Measurements from ENCODE around the gene C1QL4.
A peak's percentile ranks its signal among the peaks of the same experiment; 100 is the strongest.
"Not testable (repeated sequence)": the region's sequence is repeated elsewhere in the genome, so short reads cannot be mapped to it uniquely, and the experiment has no call there.

The C1QL4 gene

DNA sequence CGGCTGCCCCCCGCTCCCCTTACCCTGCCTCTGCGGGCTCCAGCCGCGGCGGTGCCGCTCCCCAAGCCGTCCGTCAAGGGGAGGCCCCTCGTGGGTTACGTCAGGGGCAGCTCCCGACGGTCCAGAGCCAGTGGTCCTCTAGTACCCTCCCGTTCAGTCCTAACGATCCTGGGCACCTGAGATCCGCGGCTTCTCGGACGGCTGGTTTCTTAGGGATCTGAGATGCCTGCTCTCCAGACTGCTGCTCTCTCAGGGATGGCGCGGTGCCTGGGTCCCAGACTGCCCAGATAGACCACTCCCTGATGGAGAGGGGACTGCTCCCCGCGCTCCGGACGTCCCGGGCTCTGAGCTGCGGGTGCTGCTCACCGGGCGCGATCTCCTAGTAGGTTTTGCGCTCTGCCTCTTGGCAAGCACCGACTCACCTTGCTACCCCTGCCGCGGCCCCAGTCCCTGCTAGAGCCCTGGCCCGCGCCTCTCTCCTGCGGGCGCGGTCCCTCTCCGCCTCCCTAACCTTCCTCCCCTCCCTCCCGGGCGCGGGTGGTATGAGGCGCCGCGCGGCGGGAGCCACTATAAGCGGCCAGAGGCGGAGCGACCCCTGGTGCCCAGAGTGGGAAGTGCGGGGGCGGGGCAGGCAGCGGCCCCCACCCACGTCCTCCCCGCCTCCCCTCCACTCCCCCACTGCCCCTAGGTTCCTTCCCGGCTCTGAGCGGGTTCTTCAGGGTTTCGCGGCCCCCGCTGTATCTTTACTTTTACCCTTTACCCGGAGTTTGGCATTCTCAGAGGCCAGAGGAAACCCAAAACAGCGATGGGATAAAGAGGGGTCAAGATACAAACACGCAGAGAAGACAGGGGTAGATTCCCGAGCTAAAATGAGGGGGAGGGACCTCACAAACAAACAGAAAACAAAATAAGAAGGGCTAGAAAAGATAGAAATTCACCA is at the start of gene C1QL4:
TSS of gene C1QL4 (minus strand) at position 544 of the 940 bp plus-strand sequence. CDS start 711 bp downstream, outside the sequence.
- H3K9me3 ChIP-seq, result no peaks in the 10 kb centered on the region
- H3K4me3 ChIP-seq, result peak within 1 kb of the TSS; percentile 68
- H3K4me1 ChIP-seq, result peaks cover 8% of the 10 kb centered on the region; the same call in 1 of the 2 replicates
- peak; percentile 75 to 96 for DNase-seq (ENCODE audit: low spot score in 2 of 2)
- H3K36me3 ChIP-seq (replicated peaks), result peaks cover 5% of the 10 kb centered on the region
- in situ Hi-C loops (cut with MboI; ENCODE audit: low sequenced_read_pairs), result no loop called here
- no peaks in the 10 kb centered on the region for H3K27me3 ChIP-seq (ENCODE audit: low read depth)

DNA sequence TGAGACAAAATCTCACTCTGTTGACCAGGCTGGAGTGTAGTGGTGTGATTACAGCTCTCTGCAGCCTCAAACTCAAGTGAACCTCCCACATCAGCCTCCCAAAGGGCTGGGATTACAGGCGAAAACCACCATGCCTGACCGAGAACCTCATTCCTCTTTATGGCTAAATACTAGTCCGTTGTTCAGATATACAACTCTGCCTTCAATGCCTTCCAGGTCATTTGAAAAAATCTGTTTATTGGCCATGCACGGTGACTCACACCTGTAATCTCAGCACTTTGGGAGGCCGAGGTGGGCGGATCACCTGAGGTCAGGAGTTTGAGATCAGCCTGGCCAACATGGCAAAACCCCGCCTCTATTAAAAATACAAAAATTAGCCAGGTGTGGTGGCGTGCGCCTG is 43.2 kb upstream of the C1QL4 start:
- DNase-seq (ENCODE audit: low spot score in 2 of 2); H3K36me3 ChIP-seq (replicated peaks); H3K27me3 ChIP-seq (ENCODE audit: low read depth); H3K4me1 ChIP-seq; H3K4me3 ChIP-seq; H3K9me3 ChIP-seq; in situ Hi-C loops (cut with MboI; ENCODE audit: low sequenced_read_pairs): not testable (repeated sequence)

DNA sequence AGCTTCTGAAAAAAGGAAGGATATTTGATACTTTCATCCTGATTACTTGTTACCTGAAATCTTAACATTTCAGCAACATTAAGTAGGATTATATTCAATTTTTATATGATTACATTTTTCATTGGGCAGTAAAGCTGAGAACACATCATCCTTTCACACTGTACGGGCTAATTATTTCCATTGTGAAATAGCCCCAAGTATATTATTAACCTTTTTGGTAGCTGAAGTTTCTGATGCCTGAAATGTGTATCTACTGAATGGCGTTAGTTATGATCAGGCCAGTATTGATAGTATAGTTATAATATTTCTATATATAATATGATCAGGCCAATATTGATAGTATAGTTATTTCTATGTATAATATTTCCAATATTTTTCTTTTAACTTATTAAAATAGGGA is 40.4 kb upstream of the C1QL4 start:
- no peaks in the 10 kb centered on the region for H3K4me1 ChIP-seq
- H3K4me3 ChIP-seq, result no peak overlapping the region
- in situ Hi-C loops (cut with MboI; ENCODE audit: low sequenced_read_pairs), result no loop called here
- no peaks in the 10 kb centered on the region for H3K27me3 ChIP-seq (ENCODE audit: low read depth)
- H3K9me3 ChIP-seq, result no peaks in the 10 kb centered on the region
- H3K36me3 ChIP-seq (replicated peaks), result no peaks in the 10 kb centered on the region
- DNase-seq (ENCODE audit: low spot score in 2 of 2), result no peak

DNA sequence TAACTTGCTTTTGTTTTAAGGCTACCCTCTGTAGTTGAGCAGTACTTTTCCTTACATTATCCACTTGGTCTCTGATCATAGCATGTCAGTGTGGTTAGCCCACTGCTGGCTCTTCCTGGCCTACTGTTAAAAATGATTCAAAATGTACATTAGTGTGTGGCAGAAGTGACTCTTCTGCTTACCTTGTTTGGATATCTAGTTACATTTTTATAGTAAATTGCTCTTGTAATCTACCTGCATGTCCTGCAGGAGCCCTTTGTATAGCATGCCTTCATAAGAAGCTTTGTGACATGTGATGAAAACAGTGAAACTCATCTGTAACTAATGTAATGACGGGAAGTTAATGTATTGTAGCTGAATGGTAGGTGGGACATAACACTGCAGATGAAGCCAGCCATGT is 38.4 kb upstream of the C1QL4 start:
- Histone ChIP-seq H3K4me3 (no peak overlapping the region), H3K27me3 (ENCODE audit: low read depth) (no peaks in the 10 kb centered on the region), H3K4me1 (no peaks in the 10 kb centered on the region), H3K9me3 (no peaks in the 10 kb centered on the region), H3K36me3 (replicated peaks) (no peaks in the 10 kb centered on the region)
- in situ Hi-C loops (cut with MboI; ENCODE audit: low sequenced_read_pairs), result no loop called here
- no peak for DNase-seq (ENCODE audit: low spot score in 2 of 2)

DNA sequence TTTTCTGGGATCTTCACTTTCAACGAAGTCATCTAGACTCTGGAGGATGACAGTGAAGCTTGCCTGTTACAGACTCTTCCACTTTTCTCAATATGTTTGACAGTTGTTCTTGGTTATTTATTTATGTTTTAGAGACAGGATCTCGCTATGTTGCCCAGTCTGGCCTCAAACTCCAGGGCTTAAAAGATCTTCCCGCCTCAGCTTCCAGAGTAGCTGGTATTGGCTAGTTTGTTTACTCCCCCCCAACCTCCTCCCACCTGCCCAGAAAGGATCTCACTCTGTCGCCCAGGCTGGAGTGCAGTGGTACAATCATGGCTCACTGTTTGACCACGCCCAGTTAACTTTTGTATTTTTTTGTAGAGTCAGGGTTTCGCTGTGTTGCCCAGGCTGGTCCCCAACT is 33.6 kb upstream of the C1QL4 start:
- H3K4me1 ChIP-seq, result peaks cover 21% of the 10 kb centered on the region
- no peaks in the 10 kb centered on the region for H3K36me3 ChIP-seq (replicated peaks)
- no peaks in the 10 kb centered on the region for H3K27me3 ChIP-seq (ENCODE audit: low read depth)
- H3K9me3 ChIP-seq, result no peaks in the 10 kb centered on the region
- H3K4me3 ChIP-seq, result no peak overlapping the region
- no peak for DNase-seq (ENCODE audit: low spot score in 2 of 2)
- in situ Hi-C loops (cut with MboI; ENCODE audit: low sequenced_read_pairs), result no loop called here

DNA sequence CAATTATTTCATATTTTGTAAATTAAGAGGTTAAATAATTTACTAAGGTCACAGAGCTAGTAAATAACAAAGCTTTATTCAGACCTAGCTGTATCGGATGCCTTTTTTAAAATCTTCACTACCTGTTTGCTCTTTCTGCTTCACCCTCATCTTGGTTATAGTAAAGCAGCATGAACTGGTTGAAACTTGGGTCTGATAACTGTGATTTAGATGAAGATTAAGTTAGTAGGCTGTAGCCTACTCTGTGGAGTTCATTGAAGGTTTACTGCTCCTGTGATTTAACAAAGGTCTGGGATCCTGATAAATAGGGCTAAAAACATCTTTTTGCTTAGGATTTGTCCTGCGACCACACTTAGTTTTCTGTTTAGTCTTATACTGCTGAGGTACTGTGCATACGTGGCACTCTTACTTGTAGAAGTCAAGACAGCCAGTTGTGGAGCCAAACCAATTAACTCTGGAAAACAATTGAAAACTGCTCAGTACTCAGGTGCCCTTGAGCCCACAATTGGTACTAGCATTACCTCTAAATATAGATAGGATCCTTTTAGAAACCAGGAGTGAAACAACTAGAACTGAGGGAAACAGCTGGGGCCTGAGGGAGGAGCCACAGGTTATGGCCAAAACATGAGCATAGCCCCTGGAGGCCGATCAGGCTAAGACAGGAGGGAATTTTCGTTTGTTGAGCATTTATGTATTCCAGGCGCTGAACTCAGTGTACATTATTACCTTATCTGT is 32.6 kb upstream of the C1QL4 start:
- no peaks in the 10 kb centered on the region for H3K9me3 ChIP-seq
- peaks cover 22% of the 10 kb centered on the region for H3K4me1 ChIP-seq
- in situ Hi-C loops (cut with MboI; ENCODE audit: low sequenced_read_pairs), result loop anchor here (5.0 kb wide), 1 partner anchor 138 kb away; no protein-coding TSS in a partner anchor
- no peak overlapping the region for H3K4me3 ChIP-seq
- H3K36me3 ChIP-seq (replicated peaks), result no peaks in the 10 kb centered on the region
- peak; percentile 48 to 75 for DNase-seq (ENCODE audit: low spot score in 2 of 2)
- no peaks in the 10 kb centered on the region for H3K27me3 ChIP-seq (ENCODE audit: low read depth)

DNA sequence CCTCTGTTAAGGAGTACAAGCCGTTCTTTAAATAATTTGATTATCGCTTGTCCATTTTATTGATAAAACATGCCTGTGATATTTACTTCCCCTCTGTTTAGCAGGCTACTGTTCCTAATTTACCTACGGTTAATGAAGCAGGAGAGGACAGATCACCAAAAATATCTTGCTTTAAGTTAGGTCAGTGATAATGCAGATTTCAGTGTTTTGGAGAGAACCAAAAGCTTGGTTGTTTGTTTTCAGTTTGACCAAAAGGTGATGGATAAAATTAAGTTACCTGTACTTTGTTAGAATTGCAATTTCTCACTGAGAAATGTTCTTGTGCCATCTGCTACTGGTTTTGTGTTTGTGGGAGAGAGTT is 31.2 kb upstream of the C1QL4 start:
- DNase-seq (ENCODE audit: low spot score in 2 of 2), result no peak
- no peaks in the 10 kb centered on the region for H3K9me3 ChIP-seq
- in situ Hi-C loops (cut with MboI; ENCODE audit: low sequenced_read_pairs), result loop anchor here (5.0 kb wide), 1 partner anchor 139 kb away; no protein-coding TSS in a partner anchor
- peak overlapping the region; percentile 81 for H3K4me3 ChIP-seq
- no peaks in the 10 kb centered on the region for H3K27me3 ChIP-seq (ENCODE audit: low read depth)
- H3K36me3 ChIP-seq (replicated peaks), result no peaks in the 10 kb centered on the region
- peaks cover 22% of the 10 kb centered on the region for H3K4me1 ChIP-seq

DNA sequence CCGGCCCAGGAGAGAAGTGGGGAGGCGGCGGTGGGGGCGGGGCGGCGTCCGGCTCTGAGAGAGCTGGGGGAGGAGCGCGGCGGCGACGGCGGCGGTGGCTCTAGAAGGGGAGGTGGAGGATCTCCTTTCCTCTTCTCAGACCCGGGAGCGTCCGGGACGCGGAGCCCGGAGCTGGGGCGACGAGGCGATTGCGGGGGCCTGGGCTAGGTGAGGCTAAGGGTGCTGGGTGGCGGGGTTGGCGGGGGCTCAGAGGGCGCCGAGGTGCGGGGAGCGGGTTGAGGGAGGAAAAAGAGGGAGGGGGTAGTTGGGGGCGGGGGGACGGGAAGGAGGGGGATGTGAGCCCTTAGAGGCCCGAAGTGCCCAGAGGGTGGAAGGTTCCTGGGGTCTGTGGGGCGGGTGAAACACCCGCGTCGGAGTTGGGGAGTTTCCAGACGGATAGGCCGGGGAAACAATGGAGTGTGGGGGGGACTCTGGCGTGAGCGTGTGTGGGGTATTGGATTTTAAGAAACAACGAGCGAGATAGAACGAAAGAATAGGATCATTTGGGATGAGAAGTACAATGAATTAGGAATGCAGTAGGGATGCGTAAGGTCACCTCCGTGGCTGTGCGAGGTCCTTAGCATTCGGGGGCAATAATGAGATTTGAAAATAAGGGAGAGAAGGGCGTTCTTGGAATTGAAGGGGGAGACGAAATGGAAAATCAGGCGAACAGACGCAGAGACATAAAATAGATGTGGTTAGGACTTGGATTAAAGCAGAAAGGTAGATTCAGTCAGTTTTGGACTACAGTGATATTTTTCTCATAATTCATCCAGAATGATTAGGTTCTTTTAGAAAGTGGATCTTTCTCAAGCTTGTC is 30.6 kb upstream of the C1QL4 start, which contains the start of gene SPATS2:
TSS of gene SPATS2 (plus strand) at position 82 of the 859 bp plus-strand sequence. CDS start 93,551 bp downstream, outside the sequence.
- peak; percentile 48 to 99 for DNase-seq (ENCODE audit: low spot score in 2 of 2)
- Histone ChIP-seq H3K36me3 (replicated peaks) (no peaks in the 10 kb centered on the region), H3K4me3 (peak within 1 kb of the TSS; percentile 81), H3K4me1 (peaks cover 22% of the 10 kb centered on the region), H3K9me3 (no peaks in the 10 kb centered on the region), H3K27me3 (ENCODE audit: low read depth) (no peaks in the 10 kb centered on the region)
- in situ Hi-C loops (cut with MboI; ENCODE audit: low sequenced_read_pairs), result loop anchor here (5.0 kb wide), 1 partner anchor 140 kb away; no protein-coding TSS in a partner anchor

DNA sequence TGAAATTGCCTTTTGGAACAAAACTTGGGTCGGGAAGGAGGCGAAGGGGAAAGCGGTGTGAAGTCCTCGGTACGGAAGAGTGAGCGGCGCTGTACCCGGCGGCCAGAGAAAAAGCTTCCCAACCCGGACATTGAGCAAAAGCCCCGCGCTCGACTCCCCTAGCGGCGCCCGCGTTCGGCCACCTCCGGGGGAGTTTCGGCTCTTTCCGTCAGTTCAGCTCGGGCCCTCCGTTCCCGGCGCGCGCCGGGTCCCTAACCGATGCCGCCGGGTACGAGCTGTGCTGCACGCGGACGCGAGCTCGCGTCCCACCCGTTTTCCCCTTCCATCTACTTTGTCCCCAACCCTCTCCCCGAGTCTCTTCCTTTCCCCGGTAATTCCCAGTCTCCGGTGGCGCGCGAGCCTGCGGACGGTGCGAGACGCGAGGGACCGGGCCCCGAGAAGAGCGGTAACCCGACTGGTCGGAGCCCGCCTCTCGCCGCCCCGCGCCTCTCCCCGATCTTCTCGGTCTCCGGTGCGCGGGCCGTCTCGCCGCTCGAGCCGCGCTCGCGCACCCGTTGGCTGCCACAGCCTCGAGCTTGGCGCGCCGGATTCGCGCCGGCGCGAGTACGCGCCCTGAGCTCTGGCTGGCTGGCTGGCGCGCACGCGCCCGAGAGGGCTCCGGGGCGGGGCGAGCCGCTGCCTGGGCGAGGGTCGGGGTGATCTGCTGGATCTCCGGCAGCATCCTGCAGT is 29.8 kb upstream of the C1QL4 start:
- in situ Hi-C loops (cut with MboI; ENCODE audit: low sequenced_read_pairs), result loop anchor here (5.0 kb wide), 1 partner anchor 140 kb away; no protein-coding TSS in a partner anchor
- H3K9me3 ChIP-seq, result no peaks in the 10 kb centered on the region
- no peaks in the 10 kb centered on the region for H3K36me3 ChIP-seq (replicated peaks)
- DNase-seq (ENCODE audit: low spot score in 2 of 2), result peak; percentile 91 to 94
- no peaks in the 10 kb centered on the region for H3K27me3 ChIP-seq (ENCODE audit: low read depth)
- peaks cover 22% of the 10 kb centered on the region for H3K4me1 ChIP-seq
- H3K4me3 ChIP-seq, result peak overlapping the region; percentile 81

DNA sequence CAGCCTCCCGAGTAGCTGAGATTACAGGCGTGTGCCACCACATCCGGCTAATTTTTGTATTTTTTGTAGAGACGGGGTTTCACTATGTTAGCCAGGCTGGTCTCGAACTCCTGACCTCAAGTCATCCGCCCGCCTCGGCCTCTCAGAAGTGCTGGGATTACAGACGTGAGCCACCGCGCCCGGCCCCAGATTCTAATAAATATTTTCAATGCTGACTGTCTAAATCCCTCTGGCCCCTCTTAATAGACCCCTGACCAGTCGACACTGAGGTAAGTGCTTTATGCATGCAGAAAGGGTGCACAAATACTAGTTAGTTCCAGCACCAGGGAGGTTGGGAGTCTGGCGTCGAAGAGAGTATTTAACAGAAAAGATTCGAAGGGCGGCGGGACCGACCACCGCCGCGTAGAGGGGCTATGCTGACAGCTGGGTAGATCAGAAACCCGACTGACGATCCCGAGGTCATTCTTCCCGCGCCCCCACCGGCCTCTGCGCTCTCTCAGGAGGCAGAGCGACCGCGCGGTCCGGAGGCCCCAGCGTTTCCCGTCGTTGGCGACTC is 29.2 kb upstream of the C1QL4 start:
- DNase-seq (ENCODE audit: low spot score in 2 of 2), result no peak
- no peaks in the 10 kb centered on the region for H3K36me3 ChIP-seq (replicated peaks)
- H3K4me3 ChIP-seq, result peak overlapping the region; percentile 81
- H3K27me3 ChIP-seq (ENCODE audit: low read depth), result no peaks in the 10 kb centered on the region
- H3K9me3 ChIP-seq, result no peaks in the 10 kb centered on the region
- in situ Hi-C loops (cut with MboI; ENCODE audit: low sequenced_read_pairs), result loop anchor here (5.0 kb wide), 1 partner anchor 141 kb away; no protein-coding TSS in a partner anchor
- peaks cover 22% of the 10 kb centered on the region for H3K4me1 ChIP-seq

DNA sequence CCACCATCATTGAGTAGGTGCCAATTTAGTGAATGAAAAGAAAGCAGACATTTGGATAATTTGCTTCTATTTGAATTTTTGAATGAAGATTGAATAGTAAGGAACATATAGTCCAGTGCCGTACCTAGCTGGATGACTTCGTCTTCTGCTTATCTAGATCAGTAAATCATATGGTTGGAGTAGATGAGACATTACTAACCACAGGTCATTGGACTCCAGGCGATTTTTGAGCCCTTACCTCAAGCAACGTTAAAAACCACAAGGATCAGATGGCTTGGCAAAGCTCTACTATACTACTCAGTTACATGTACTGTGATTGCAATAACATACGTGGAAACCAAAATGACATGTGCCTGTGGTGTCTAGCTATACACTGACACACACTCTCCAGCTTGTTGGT is 28.6 kb upstream of the C1QL4 start:
- H3K4me3 ChIP-seq, result no peak overlapping the region
- no peaks in the 10 kb centered on the region for H3K36me3 ChIP-seq (replicated peaks)
- H3K9me3 ChIP-seq, result no peaks in the 10 kb centered on the region
- peaks cover 22% of the 10 kb centered on the region for H3K4me1 ChIP-seq
- in situ Hi-C loops (cut with MboI; ENCODE audit: low sequenced_read_pairs), result loop anchor here (5.0 kb wide), 1 partner anchor 142 kb away; no protein-coding TSS in a partner anchor
- H3K27me3 ChIP-seq (ENCODE audit: low read depth), result no peaks in the 10 kb centered on the region
- no peak for DNase-seq (ENCODE audit: low spot score in 2 of 2)

DNA sequence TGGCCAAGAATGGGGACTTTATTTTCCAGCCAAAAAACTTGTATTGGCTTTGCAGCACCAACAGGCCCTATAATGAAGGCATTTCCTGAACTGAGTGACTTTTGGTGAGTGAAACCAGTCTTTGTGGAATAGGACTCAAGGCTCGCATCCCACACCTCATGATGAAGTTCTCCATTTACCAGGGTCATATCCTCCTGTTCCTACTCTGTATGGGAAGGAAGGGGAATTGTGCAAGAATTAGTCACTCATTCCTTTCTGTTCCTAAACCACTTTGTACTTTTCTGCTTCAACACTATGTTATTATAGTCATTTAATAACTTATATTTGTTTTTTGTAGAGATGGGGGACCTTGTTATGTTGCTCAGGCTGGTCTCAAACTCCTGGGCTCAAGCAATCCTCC is 28.0 kb upstream of the C1QL4 start:
- DNase-seq (ENCODE audit: low spot score in 2 of 2), result no peak
- in situ Hi-C loops (cut with MboI; ENCODE audit: low sequenced_read_pairs), result loop anchor here (5.0 kb wide), 1 partner anchor 142 kb away; no protein-coding TSS in a partner anchor
- H3K4me3 ChIP-seq, result no peak overlapping the region
- no peaks in the 10 kb centered on the region for H3K9me3 ChIP-seq
- no peaks in the 10 kb centered on the region for H3K27me3 ChIP-seq (ENCODE audit: low read depth)
- H3K4me1 ChIP-seq, result peaks cover 21% of the 10 kb centered on the region
- no peaks in the 10 kb centered on the region for H3K36me3 ChIP-seq (replicated peaks)
